Right lobe of liver (tissue), 6 donors: ENCODE results near the gene SAT2. TPM values are rescaled to one million over a fixed set of nuclear protein-coding genes. Genes with fewer than 3 reads are reported as not detected.
"Not testable (repeated sequence)": the region's sequence is repeated elsewhere in the genome, so short reads cannot be mapped to it uniquely, and the experiment has no call there.

ENCODE experiments used
- ATAC-seq, 4 donors: fragments of 200-7000 bp; cut with Tn5 transposase; one replicate each; pipeline ENCODE4 v1.9.1; 2020; ENCODE audit warnings: mild to moderate bottlenecking in 4 of 4, moderate library complexity in 4 of 4
- DNase-seq, 3 donors: peaks; one replicate each; pipeline ENCODE4 v3.0.0-alpha.2; 2020
- H3K27ac ChIP-seq, 3 donors: fragments of 200-600 bp; one replicate each; pipeline ENCODE4 v1.8.0; 2022
- H3K27me3 ChIP-seq, 2 donors: fragments of 200-600 bp; one replicate each; pipeline ENCODE4 v1.8.0; 2022
- H3K36me3 ChIP-seq, 4 donors: fragments of 200-600 bp; sonication (generic) in 1 of 4; one replicate each; pipeline versions ENCODE4 v1.5.1 to v1.8.0; 2017 to 2022; ENCODE audit warnings: control low read depth in 1 of 4
- H3K4me1 ChIP-seq, 4 donors: fragments of 200-600 bp; sonication (generic) in 1 of 4; one replicate each; pipeline versions ENCODE4 v1.5.1 to v1.8.0; 2017 to 2022; ENCODE audit warnings: control low read depth in 1 of 4
- H3K4me3 ChIP-seq, 3 donors: fragments of 200-600 bp; one replicate each; pipeline ENCODE4 v1.8.0; 2022
- H3K9me3 ChIP-seq, 4 donors: fragments of 200-600 bp; sonication (generic) in 1 of 4; one replicate each; pipeline versions ENCODE4 v1.5.1 to v1.8.0; 2017 to 2022; ENCODE audit warnings: control low read depth in 1 of 4
- POLR2A ChIP-seq: fragments of 450-650 bp; IDR thresholded peaks from one replicate; pipeline ENCODE4 v1.6.1; 2017; ENCODE audit warnings: antibody characterized with exemption, mild to moderate bottlenecking
- WGBS: methylation state at CpG from one replicate; pipeline ENCODE4 v1.1.6; 2018; ENCODE audit warnings: low coverage, low lambda C conversion rate; ENCODE audit not compliant: insufficient coverage; ENCODE audit errors: missing lambda C conversion rate; 5-methylcytosine and 5-hydroxymethylcytosine counted together
- intact Hi-C, 2 donors: fragments of 100-400 bp; cut with DNase I; formaldehyde crosslinking; loops; one replicate each; pipeline versions ENCODE4 v1.11.2 to v1.14.1; 2022
- total RNA-seq, 6 experiments: library from RNA; depleted of rRNA in 2 of 6; stranded (reverse); fragments of >200 nt in 2 of 6; fragmentation: NEBNext Ultra II Directional in 3 of 6; extraction: Animal tissue kit (Norgen Biotek cat#: 25700) in 3 of 6; gene quantifications; one replicate each; pipeline versions ENCODE4 v1.1.0 to v1.2.4, GENCODE V29; 2016 to 2023
- TF ChIP-seq, protein P1 (sequence below), 4 donors: fragments of 200-600 bp in 3 of 4; fragments of 450-650 bp in 1 of 4; IDR thresholded peaks; one replicate each; pipeline versions ENCODE4 v1.5.1 to v1.8.0; 2016 to 2022; ENCODE audit warnings: antibody characterized with exemption in 4 of 4, mild to moderate bottlenecking in 2 of 4
- donor health status: DM: no; HTN: yes; CAD: no.
- donor health status: DM: no; HTN: no; CAD: no.
- donor health status: DM: no; HTN: no; CAD: no.
- donor health status: DM: no; HTN: yes; CAD: no.
- donor health status: DM: no; HTN: yes; CAD: no.

The SAT2 gene
- total RNA-seq, 6 experiments from 2014 or later = 99.3 to 187 (median 120) TPM

DNA sequence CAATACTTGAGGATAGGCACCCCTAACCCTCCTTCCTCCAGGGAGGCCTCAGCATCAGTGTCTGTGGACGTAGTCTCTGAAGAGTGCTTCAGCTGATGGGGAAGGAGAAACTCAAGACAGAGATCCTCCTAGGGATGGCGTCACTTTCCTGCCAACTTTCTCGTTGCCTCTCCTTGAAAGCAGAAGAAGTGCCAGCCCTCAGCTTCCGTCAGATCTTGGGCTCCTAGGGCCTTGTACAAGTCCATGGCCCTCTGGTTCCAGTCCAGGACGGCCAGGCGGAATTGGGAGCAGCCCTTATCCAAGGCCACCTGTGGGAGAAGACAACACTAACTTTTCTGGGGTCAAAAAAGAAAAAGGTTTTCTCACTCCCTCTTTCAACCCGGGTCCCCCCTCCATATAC, 1.3 kb downstream of the SAT2 start:
- intact Hi-C loops = no loop called here
- H3K36me3 ChIP-seq = no peaks in the 10 kb centered on the region
- H3K9me3 ChIP-seq = no peaks in the 10 kb centered on the region
- ATAC-seq = peak in 2 of 4 donors; percentile 4 to 8
- 29% methylated on average over 6 of the region's 7 CpGs for WGBS
- H3K4me1 ChIP-seq = peaks cover 0 to 58% (median 23%) of the 10 kb centered on the region in 4 donors
- DNase-seq = peak in 2 of 3 donors; percentile 42 to 67
- H3K27me3 ChIP-seq = no peaks in the 10 kb centered on the region
- TF ChIP-seq POLR2A = no peak
- TF ChIP-seq, protein P1, sequence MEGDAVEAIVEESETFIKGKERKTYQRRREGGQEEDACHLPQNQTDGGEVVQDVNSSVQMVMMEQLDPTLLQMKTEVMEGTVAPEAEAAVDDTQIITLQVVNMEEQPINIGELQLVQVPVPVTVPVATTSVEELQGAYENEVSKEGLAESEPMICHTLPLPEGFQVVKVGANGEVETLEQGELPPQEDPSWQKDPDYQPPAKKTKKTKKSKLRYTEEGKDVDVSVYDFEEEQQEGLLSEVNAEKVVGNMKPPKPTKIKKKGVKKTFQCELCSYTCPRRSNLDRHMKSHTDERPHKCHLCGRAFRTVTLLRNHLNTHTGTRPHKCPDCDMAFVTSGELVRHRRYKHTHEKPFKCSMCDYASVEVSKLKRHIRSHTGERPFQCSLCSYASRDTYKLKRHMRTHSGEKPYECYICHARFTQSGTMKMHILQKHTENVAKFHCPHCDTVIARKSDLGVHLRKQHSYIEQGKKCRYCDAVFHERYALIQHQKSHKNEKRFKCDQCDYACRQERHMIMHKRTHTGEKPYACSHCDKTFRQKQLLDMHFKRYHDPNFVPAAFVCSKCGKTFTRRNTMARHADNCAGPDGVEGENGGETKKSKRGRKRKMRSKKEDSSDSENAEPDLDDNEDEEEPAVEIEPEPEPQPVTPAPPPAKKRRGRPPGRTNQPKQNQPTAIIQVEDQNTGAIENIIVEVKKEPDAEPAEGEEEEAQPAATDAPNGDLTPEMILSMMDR (IDR thresholded peaks at IDR 0.05) = no peak
- H3K27ac ChIP-seq = peak overlapping the region; percentile 91 to 98 (median 93)
- peak overlapping the region; percentile 59 to 88 (median 87) for H3K4me3 ChIP-seq

GRCh38 chr17:7625749-7626148, 1.9 kb downstream of the SAT2 start:
- Histone ChIP-seq H3K4me1 (peaks cover 0 to 52% (median 21%) of the 10 kb centered on the region in 4 donors), H3K4me3 (peak overlapping the region in 2 of 3 donors; percentile 87 to 88), H3K27ac (peak overlapping the region in 2 of 3 donors; percentile 20 to 91)
- DNase-seq = peak in 2 of 3 donors; percentile 60 to 70
- 23% methylated on average over 11 of the region's 16 CpGs for WGBS
- ATAC-seq = peak in 2 of 4 donors; percentile 13 to 18
- H3K36me3 ChIP-seq, H3K9me3 ChIP-seq, intact Hi-C loops, H3K27me3 ChIP-seq: not testable (repeated sequence)

DNA sequence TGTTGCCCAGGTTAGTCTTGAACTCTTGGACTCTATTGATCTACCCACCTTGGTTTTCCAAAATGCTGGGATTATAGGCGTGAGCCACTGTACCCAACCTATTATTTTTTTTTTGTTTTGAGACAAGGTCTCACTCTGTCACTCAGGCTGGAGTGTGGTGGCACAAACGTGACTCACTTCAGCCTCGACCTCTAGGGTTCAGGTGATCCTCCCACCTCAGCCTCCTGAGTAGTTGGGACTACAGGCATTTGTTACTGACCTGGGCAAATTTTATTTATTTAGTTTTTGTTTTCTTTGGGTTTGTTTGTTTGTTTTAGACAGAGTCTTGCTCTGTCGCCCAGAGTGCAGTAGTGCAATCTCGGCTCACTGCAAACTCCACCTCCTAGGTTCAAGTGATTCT, 4.0 kb downstream of the SAT2 start:
- WGBS = 22% methylated on average over 5 of the region's 5 CpGs

DNA sequence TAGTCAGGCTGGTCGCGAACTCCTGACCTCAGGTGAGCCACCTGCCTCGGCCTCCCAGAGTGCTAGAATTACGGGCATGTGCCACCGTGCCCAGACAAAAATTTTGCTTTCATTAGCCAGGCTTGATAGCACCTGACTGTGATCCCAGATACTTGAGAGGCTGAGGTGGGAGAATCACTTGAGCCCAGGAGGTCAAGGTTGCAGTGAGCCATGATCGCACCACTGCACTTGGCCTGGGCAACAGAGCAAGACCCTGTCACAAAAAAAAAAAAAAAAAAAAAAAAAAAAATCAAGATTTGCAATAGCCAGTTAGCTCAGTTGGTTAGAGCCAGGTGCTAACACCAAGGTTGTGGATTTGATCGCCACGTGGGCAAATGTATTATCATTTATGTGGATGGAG, 6.8 kb downstream of the SAT2 start:
- Histone ChIP-seq H3K4me3 (no peak overlapping the region), H3K9me3 (no peaks in the 10 kb centered on the region), H3K4me1 (peaks cover 0 to 24% (median 10%) of the 10 kb centered on the region in 4 donors), H3K36me3 (no peaks in the 10 kb centered on the region), H3K27me3 (no peaks in the 10 kb centered on the region), H3K27ac (no peak overlapping the region)
- DNase-seq (no peak), ATAC-seq (no peak)
- intact Hi-C loops = no loop called here
- TF ChIP-seq, protein P1 (IDR thresholded peaks at IDR 0.05) = no peak
- no peak for TF ChIP-seq POLR2A
- 91% methylated on average over 6 of the region's 8 CpGs for WGBS

More for the DNA sequence above, 4.0 kb downstream of the SAT2 start:
- no peak overlapping the region for H3K4me3 ChIP-seq
- peak in 3 of 4 donors; percentile 3 to 7 (median 3) for ATAC-seq
- H3K36me3 ChIP-seq = no peaks in the 10 kb centered on the region
- H3K27ac ChIP-seq = peak overlapping the region in 2 of 3 donors; percentile 49 to 62
- peaks cover 0 to 39% (median 15%) of the 10 kb centered on the region in 4 donors for H3K4me1 ChIP-seq
- TF ChIP-seq, protein P1 (IDR thresholded peaks at IDR 0.05) = no peak
- no peak for TF ChIP-seq POLR2A
- no peaks in the 10 kb centered on the region for H3K9me3 ChIP-seq
- H3K27me3 ChIP-seq = no peaks in the 10 kb centered on the region
- peak in 1 of 3 donors; percentile 49 for DNase-seq
- intact Hi-C loops = no loop called here

- H3K4me1 ChIP-seq = peaks cover 0 to 10% (median 4%) of the 10 kb centered on the region in 4 donors
- ATAC-seq (no peak), DNase-seq (no peak)
- H3K36me3 ChIP-seq = no peaks in the 10 kb centered on the region
- H3K9me3 ChIP-seq = no peaks in the 10 kb centered on the region
- H3K4me3 ChIP-seq = no peak overlapping the region
- no peak overlapping the region for H3K27ac ChIP-seq
- WGBS = 65% methylated on average over 4 of the region's 5 CpGs
- intact Hi-C loops = no loop called here
- H3K27me3 ChIP-seq = no peaks in the 10 kb centered on the region
- no peak for TF ChIP-seq POLR2A
- TF ChIP-seq, protein P1 (IDR thresholded peaks at IDR 0.05) = no peak
Observed at GRCh38 chr17:7618608-7619007, 9.0 kb downstream of the SAT2 start.
